Heart left ventricle (tissue), 16 donors: Measurements from ENCODE around the gene TYK2. TPM values are rescaled to one million over a fixed set of nuclear protein-coding genes. Genes with fewer than 3 reads are reported as not detected.
A peak's percentile ranks its signal among the peaks of the same experiment; 100 is the strongest.

Source experiments
- ATAC-seq, 4 donors: fragments of 200-7000 bp; cut with Tn5 transposase; one replicate each; pipeline ENCODE4 v1.9.1; 2020 to 2022; ENCODE audit warnings: moderate library complexity in 4 of 4, mild to moderate bottlenecking in 3 of 4, moderate number of reproducible peaks in 1 of 4
- DNase-seq, 5 donors: peaks; one replicate each; pipeline ENCODE4 v3.0.0-alpha.2; 2020
- H3K27ac ChIP-seq, 12 donors: fragments of 200-600 bp; sonication (generic) in 4 of 12; one replicate each; pipeline versions ENCODE4 v1.5.0 to v1.8.0; 2016 to 2022; ENCODE audit warnings: mild to moderate bottlenecking in 2 of 12
- H3K27me3 ChIP-seq, 9 donors: fragments of 200-600 bp; sonication (generic) in 2 of 9; one replicate each; pipeline versions ENCODE4 v1.5.1 to v1.8.0; 2016 to 2022; ENCODE audit warnings: mild to moderate bottlenecking in 3 of 9
- H3K36me3 ChIP-seq, 9 donors: fragments of 200-600 bp; sonication (generic) in 2 of 9; one replicate each; pipeline versions ENCODE4 v1.5.0 to v1.8.0; 2018 to 2022; ENCODE audit warnings: mild to moderate bottlenecking in 2 of 9
- H3K4me1 ChIP-seq, 12 donors: fragments of 200-600 bp; sonication (generic) in 4 of 12; one replicate each; pipeline versions ENCODE4 v1.5.0 to v1.8.0; 2016 to 2022; ENCODE audit warnings: mild to moderate bottlenecking in 3 of 12
- H3K4me3 ChIP-seq, 12 donors: fragments of 200-600 bp; sonication (generic) in 4 of 12; one replicate each; pipeline versions ENCODE4 v1.5.0 to v1.8.0; 2017 to 2022; ENCODE audit warnings: mild to moderate bottlenecking in 9 of 12, moderate library complexity in 4 of 12
- H3K9me3 ChIP-seq, 12 donors: fragments of 200-600 bp; sonication (generic) in 4 of 12; one replicate each; pipeline versions ENCODE4 v1.5.0 to v1.8.0; 2016 to 2022; ENCODE audit warnings: mild to moderate bottlenecking in 1 of 12
- CTCF ChIP-seq, 12 donors: fragments of 200-600 bp; sonication (generic) in 4 of 12; IDR thresholded peaks; one replicate each; pipeline versions ENCODE4 v1.5.0 to v1.8.0; 2018 to 2022; ENCODE audit warnings: antibody characterized with exemption in 12 of 12, mild to moderate bottlenecking in 5 of 12
- POLR2A ChIP-seq, 2 donors: fragments of 450-650 bp; IDR thresholded peaks; one replicate each; pipeline ENCODE4 v1.6.1; 2017; ENCODE audit warnings: antibody characterized with exemption in 2 of 2, mild to moderate bottlenecking in 2 of 2, moderate library complexity in 2 of 2
- WGBS, 4 donors: extraction: QIAGEN DNeasy Blood & Tissue Kit in 2 of 4; methylation state at CpG; one replicate each; pipeline versions ENCODE4 v1.1.5 to v1.1.7; 2013 to 2018; 5-methylcytosine and 5-hydroxymethylcytosine counted together
- intact Hi-C, 10 donors: fragments of 100-400 bp; cut with DNase I; formaldehyde crosslinking; loops; one replicate each; pipeline versions ENCODE4 v1.11.1 to v1.14.2; 2022
- polyA plus RNA-seq, 2 donors: library from polyadenylated mRNA; stranded (reverse); fragments of 200-250 nt; gene quantifications; one replicate each; pipeline ENCODE4 v1.2.3, GENCODE V29; 2013
- total RNA-seq, 9 donors: library from RNA; depleted of rRNA in 2 of 9; stranded (reverse); fragments of >200 nt in 2 of 9; fragmentation: NEBNext Ultra II Directional in 3 of 9; extraction: Animal tissue kit (Norgen Biotek cat#: 25700) in 3 of 9; gene quantifications; one replicate each; pipeline versions ENCODE4 v1.1.0 to v1.2.4, GENCODE V29; 2016 to 2023
- donor health status: ischemic (EF 13 %, LVEDD 7.1; RV severe dilation, severe dysfunction).
- donor health status: healthy with polysubstance abuse.
- donor health status: DM: no; HTN: yes; CAD: no.
- donor health status: DM: no; HTN: no; CAD: no.
- donor health status: ischemic (EF 25% LVEDD 6.9; RV normal size, moderate dysfunction).
- donor health status: ischemic (EF 25% LVEDD 5.7; RV mildly dilated, moderate dysfunction).
- donor health status: healthy.
- donor health status: DM: yes; HTN: yes; CAD: no.
- donor health status: ischemic (EF 35%, LVEDD 5.7; RV mildly dilated, moderate dysfunction).
- donor health status: nonischemic (EF 11% LVEDD 7.7; RV severe dilation, severe dysfunction).
- donor health status: DM: yes; HTN: yes; CAD: no.
- donor health status: PGD.
- donor health status: ischemic (EF 29% LVEDD 5.4; RV normal size, mild dysfunction).
- donor health status: nonischemic (EF 23%, LVEDD 6.1; RV moderate dilation, normal function).

Gene TYK2
- total and polyA plus RNA-seq, 11 donors: 37.7 to 100 (median 59.4) TPM

- DNase-seq: peak; percentile 59 to 90 (median 88)
- H3K36me3 ChIP-seq: peaks cover 0 to 90% (median 59%) of the 10 kb centered on the region in 9 donors
- peak; percentile 64 to 89 (median 86) for ATAC-seq
- no peaks in the 10 kb centered on the region for H3K9me3 ChIP-seq
- peak overlapping the region in 11 of 12 donors; percentile 11 to 50 (median 42) for H3K4me3 ChIP-seq
- H3K27ac ChIP-seq: peak overlapping the region; percentile 17 to 86 (median 72)
- 56 to 70% (median 61%) methylated on average over 23 to 32 of the region's 32 CpGs for WGBS, 4 donors
- intact Hi-C loops: no loop called here
- TF ChIP-seq CTCF (IDR thresholded peaks at IDR 0.05) (no peak), POLR2A (IDR thresholded peaks at IDR 0.05) (no peak)
- no peaks in the 10 kb centered on the region for H3K27me3 ChIP-seq
- H3K4me1 ChIP-seq: peaks cover 0 to 18% (median 11%) of the 10 kb centered on the region in 12 donors
Measured at GRCh38 chr19:10353793-10354391, 26.5 kb downstream of the TYK2 start.

- Histone ChIP-seq H3K4me1 (peaks cover 0 to 18% (median 11%) of the 10 kb centered on the region in 12 donors), H3K4me3 (peak overlapping the region in 11 of 12 donors; percentile 11 to 50 (median 42)), H3K27ac (peak overlapping the region; percentile 17 to 86 (median 72)), H3K27me3 (no peaks in the 10 kb centered on the region), H3K9me3 (no peaks in the 10 kb centered on the region), H3K36me3 (peaks cover 0 to 82% (median 50%) of the 10 kb centered on the region in 9 donors)
- peak; percentile 57 to 86 (median 84) for ATAC-seq
- no peak for TF ChIP-seq CTCF (IDR thresholded peaks at IDR 0.05)
- TF ChIP-seq POLR2A (IDR thresholded peaks at IDR 0.05): no peak
- peak; percentile 80 to 90 (median 87) for DNase-seq
- intact Hi-C loops: no loop called here
- 40 to 47% (median 42%) methylated on average over 51 to 63 of the region's 63 CpGs for WGBS, 4 donors
Measured at GRCh38 chr19:10352764-10353671, 27.4 kb downstream of the TYK2 start.

- Histone ChIP-seq H3K27ac (peak overlapping the region in 2 of 12 donors; percentile 17 to 73), H3K36me3 (peaks cover 0 to 24% (median 18%) of the 10 kb centered on the region in 9 donors), H3K27me3 (no peaks in the 10 kb centered on the region), H3K4me3 (peak overlapping the region in 1 of 12 donors; percentile 5), H3K9me3 (no peaks in the 10 kb centered on the region), H3K4me1 (no peaks in the 10 kb centered on the region)
- DNase-seq (peak in 2 of 5 donors; percentile 39 to 50), ATAC-seq (peak in 3 of 4 donors; percentile 58 to 79 (median 66))
- 73 to 77% (median 74%) methylated on average over 10 of the region's 10 CpGs for WGBS, 4 donors
- no peak for TF ChIP-seq POLR2A (IDR thresholded peaks at IDR 0.05)
- no peak for TF ChIP-seq CTCF (IDR thresholded peaks at IDR 0.05)
- intact Hi-C loops: no loop called here
Measured at GRCh38 chr19:10346509-10346908, 33.9 kb downstream of the TYK2 start.

GRCh38 chr19:10344780-10345179, 35.6 kb downstream of the TYK2 start:
- ATAC-seq (no peak), DNase-seq (no peak)
- Histone ChIP-seq H3K4me1 (peaks cover 0 to 7% (median 0%) of the 10 kb centered on the region in 12 donors), H3K27me3 (no peaks in the 10 kb centered on the region), H3K4me3 (no peak overlapping the region), H3K9me3 (no peaks in the 10 kb centered on the region), H3K36me3 (peaks cover 0 to 6% (median 2%) of the 10 kb centered on the region in 9 donors), H3K27ac (no peak overlapping the region)
- TF ChIP-seq POLR2A (IDR thresholded peaks at IDR 0.05) (no peak), CTCF (IDR thresholded peaks at IDR 0.05) (no peak)
- WGBS, 4 donors: 78 to 93% (median 86%) methylated on average over 10 of the region's 10 CpGs
- intact Hi-C loops: no loop called here
